SJSA1 (cell line): Measurements from ENCODE around the gene ACER1. TPM values are rescaled to one million over a fixed set of nuclear protein-coding genes. Genes with fewer than 3 reads are reported as not detected.
"Not testable (repeated sequence)": the region's sequence is repeated elsewhere in the genome, so short reads cannot be mapped to it uniquely, and the experiment has no call there.

Experiments
- DNase-seq, 2 experiments: peaks; one replicate each; pipeline ENCODE4 v3.0.0-alpha.2; 2015 to 2020; ENCODE audit warnings: low spot score in 2 of 2, low read depth in 1 of 2
- H3K27ac ChIP-seq: fragments of 250-450 bp; sonication (Bioruptor Pico); 2 replicates; pipeline ENCODE4 v1.5.1; 2020; ENCODE audit warnings: mild to moderate bottlenecking, moderate library complexity
- H3K27me3 ChIP-seq: fragments of 250-450 bp; sonication (Bioruptor Pico); replicated peaks from 2 replicates; pipeline ENCODE4 v1.5.1; 2020; ENCODE audit warnings: mild to moderate bottlenecking, moderate library complexity
- H3K36me3 ChIP-seq: fragments of 250-450 bp; sonication (Bioruptor Pico); 2 replicates; pipeline ENCODE4 v1.5.1; 2020; ENCODE audit warnings: mild to moderate bottlenecking
- H3K4me1 ChIP-seq: fragments of 250-450 bp; sonication (Bioruptor Pico); replicated peaks from 2 replicates; pipeline ENCODE4 v1.6.1; 2021; ENCODE audit warnings: mild to moderate bottlenecking
- H3K4me3 ChIP-seq: fragments of 250-450 bp; sonication (Bioruptor Pico); 2 replicates; pipeline ENCODE4 v1.5.1; 2020; ENCODE audit warnings: mild to moderate bottlenecking
- H3K9me3 ChIP-seq: fragments of 250-450 bp; sonication (Bioruptor Pico); replicated peaks from 2 replicates; pipeline ENCODE4 v1.5.1; 2020; ENCODE audit warnings: mild to moderate bottlenecking
- total RNA-seq: library from RNA; depleted of rRNA; stranded (reverse); fragments of >200 nt; shearing (Covaris generic); gene quantifications from 2 replicates; pipeline ENCODE4 v1.2.3, GENCODE V29; 2014

Gene ACER1
- total RNA-seq, 1 experiment from 2014 or later: not detected

- H3K36me3 ChIP-seq, H3K4me1 ChIP-seq, H3K9me3 ChIP-seq, H3K27me3 ChIP-seq, H3K27ac ChIP-seq, H3K4me3 ChIP-seq, DNase-seq: not testable (repeated sequence)
Observed at GRCh38 chr19:6349271-6349670, 15.9 kb upstream of the ACER1 start.

GRCh38 chr19:6343462-6343861, 10.1 kb upstream of the ACER1 start:
- no peaks in the 10 kb centered on the region for H3K4me1 ChIP-seq
- no peaks in the 10 kb centered on the region for H3K9me3 ChIP-seq
- no peak overlapping the region for H3K4me3 ChIP-seq
- no peak for DNase-seq
- H3K27ac ChIP-seq: no peak overlapping the region
- H3K27me3 ChIP-seq: no peaks in the 10 kb centered on the region
- no peaks in the 10 kb centered on the region for H3K36me3 ChIP-seq

- H3K27me3 ChIP-seq: no peaks in the 10 kb centered on the region
- H3K4me1 ChIP-seq: no peaks in the 10 kb centered on the region
- no peak overlapping the region for H3K27ac ChIP-seq
- no peak for DNase-seq
- no peaks in the 10 kb centered on the region for H3K9me3 ChIP-seq
- no peaks in the 10 kb centered on the region for H3K36me3 ChIP-seq
- no peak overlapping the region for H3K4me3 ChIP-seq
Observed at GRCh38 chr19:6340493-6341201, 7.2 kb upstream of the ACER1 start.

GRCh38 chr19:6334490-6335285, 1.3 kb upstream of the ACER1 start:
- no peak for DNase-seq
- no peaks in the 10 kb centered on the region for H3K9me3 ChIP-seq
- no peaks in the 10 kb centered on the region for H3K36me3 ChIP-seq
- H3K4me3 ChIP-seq: no peak overlapping the region
- H3K27me3 ChIP-seq: no peaks in the 10 kb centered on the region; the same call in 1 of the 2 replicates
- no peak overlapping the region for H3K27ac ChIP-seq
- H3K4me1 ChIP-seq: no peaks in the 10 kb centered on the region

GRCh38 chr19:6326815-6327214, 6.6 kb downstream of the ACER1 start:
- no peaks in the 10 kb centered on the region for H3K9me3 ChIP-seq
- H3K4me1 ChIP-seq: no peaks in the 10 kb centered on the region
- peaks cover 9% of the 10 kb centered on the region for H3K27me3 ChIP-seq
- no peak overlapping the region for H3K27ac ChIP-seq
- H3K4me3 ChIP-seq: no peak overlapping the region
- H3K36me3 ChIP-seq: no peaks in the 10 kb centered on the region
- DNase-seq: no peak

- H3K9me3 ChIP-seq: no peaks in the 10 kb centered on the region
- H3K4me1 ChIP-seq: no peaks in the 10 kb centered on the region
- H3K4me3 ChIP-seq: no peak overlapping the region
- H3K27me3 ChIP-seq: peaks cover 11% of the 10 kb centered on the region
- H3K27ac ChIP-seq: no peak overlapping the region
- no peaks in the 10 kb centered on the region for H3K36me3 ChIP-seq
- DNase-seq: no peak
Observed at GRCh38 chr19:6325614-6326013, 7.8 kb downstream of the ACER1 start.

- Histone ChIP-seq H3K36me3 (no peaks in the 10 kb centered on the region), H3K27me3 (peaks cover 11% of the 10 kb centered on the region), H3K4me3 (no peak overlapping the region), H3K27ac (no peak overlapping the region), H3K9me3 (no peaks in the 10 kb centered on the region), H3K4me1 (no peaks in the 10 kb centered on the region)
- DNase-seq: no peak
Observed at GRCh38 chr19:6324757-6325156, 8.7 kb downstream of the ACER1 start.

- Histone ChIP-seq H3K36me3 (no peaks in the 10 kb centered on the region), H3K4me3 (no peak overlapping the region), H3K27me3 (peaks cover 11% of the 10 kb centered on the region), H3K4me1 (no peaks in the 10 kb centered on the region), H3K9me3 (no peaks in the 10 kb centered on the region), H3K27ac (no peak overlapping the region)
- DNase-seq: no peak
Observed at GRCh38 chr19:6322284-6322683, 11.1 kb downstream of the ACER1 start.

GRCh38 chr19:6319376-6319775, 14.0 kb downstream of the ACER1 start:
- Histone ChIP-seq H3K27me3 (peaks cover 11% of the 10 kb centered on the region), H3K36me3 (no peaks in the 10 kb centered on the region)

GRCh38 chr19:6318772-6319171, 14.6 kb downstream of the ACER1 start:
- Histone ChIP-seq H3K4me3 (no peak overlapping the region), H3K27ac (no peak overlapping the region), H3K36me3 (no peaks in the 10 kb centered on the region), H3K27me3 (peaks cover 11% of the 10 kb centered on the region), H3K9me3 (no peaks in the 10 kb centered on the region), H3K4me1 (no peaks in the 10 kb centered on the region)
- DNase-seq: no peak

More at GRCh38 chr19:6319376-6319775, 14.0 kb downstream of the ACER1 start:
- Histone ChIP-seq H3K4me3 (no peak overlapping the region), H3K9me3 (no peaks in the 10 kb centered on the region), H3K4me1 (no peaks in the 10 kb centered on the region), H3K27ac (no peak overlapping the region)
- DNase-seq: no peak

GRCh38 chr19:6315646-6316045, 17.8 kb downstream of the ACER1 start:
- not testable (repeated sequence) for H3K27ac ChIP-seq, H3K4me1 ChIP-seq, H3K36me3 ChIP-seq, H3K27me3 ChIP-seq, DNase-seq, H3K9me3 ChIP-seq, H3K4me3 ChIP-seq

GRCh38 chr19:6313398-6313969, 19.9 kb downstream of the ACER1 start:
- no peak overlapping the region for H3K27ac ChIP-seq
- no peaks in the 10 kb centered on the region for H3K9me3 ChIP-seq
- H3K36me3 ChIP-seq: no peaks in the 10 kb centered on the region
- H3K4me3 ChIP-seq: no peak overlapping the region
- no peak for DNase-seq
- H3K4me1 ChIP-seq: no peaks in the 10 kb centered on the region
- H3K27me3 ChIP-seq: no peaks in the 10 kb centered on the region

- H3K4me1 ChIP-seq: no peaks in the 10 kb centered on the region
- no peaks in the 10 kb centered on the region for H3K27me3 ChIP-seq
- H3K9me3 ChIP-seq: no peaks in the 10 kb centered on the region
- no peak overlapping the region for H3K4me3 ChIP-seq
- DNase-seq: no peak
- no peaks in the 10 kb centered on the region for H3K36me3 ChIP-seq
- no peak overlapping the region for H3K27ac ChIP-seq
Observed at GRCh38 chr19:6312018-6312417, 21.4 kb downstream of the ACER1 start.

GRCh38 chr19:6298413-6298812, 35.0 kb downstream of the ACER1 start:
- Histone ChIP-seq H3K36me3 (no peaks in the 10 kb centered on the region), H3K27ac (no peak overlapping the region), H3K27me3 (0 out of 2 replicates have a peak, but pooled peaks cover under 1% of the 10 kb centered on the region), H3K9me3 (peaks cover 4% of the 10 kb centered on the region; the same call in 1 of the 2 replicates), H3K4me1 (no peaks in the 10 kb centered on the region), H3K4me3 (no peak overlapping the region)
- no peak for DNase-seq
